H1 (cell line): ENCODE data around the gene POLL. TPM values are rescaled to one million over a fixed set of nuclear protein-coding genes. Genes with fewer than 3 reads are reported as not detected.

Source experiments
- ASH2L ChIP-seq: fragments of 200-600, 300-600 bp; sonication (generic); IDR thresholded peaks from one replicate; pipeline ENCODE4 v1.7.1; 2017; ENCODE audit warnings: low read length
- BACH1 ChIP-seq: IDR thresholded peaks from 2 replicates; pipeline ENCODE4 v1.6.1; 2012; ENCODE audit warnings: low read length, improper control_type of control experiment
- BCL11A ChIP-seq, 2 experiments: IDR thresholded peaks; one replicate each; pipeline ENCODE4 v1.6.1; 2011; ENCODE audit warnings: low read depth in 2 of 2, low read length in 2 of 2, mild to moderate bottlenecking in 2 of 2
- CHD2 ChIP-seq: IDR thresholded peaks from 2 replicates; pipeline ENCODE4 v1.6.1; 2012; ENCODE audit warnings: low read length, improper control_type of control experiment
- CREB1 ChIP-seq: IDR thresholded peaks from 2 replicates; pipeline ENCODE4 v1.6.1; 2012; ENCODE audit warnings: inconsistent platforms
- FOSL1 ChIP-seq: IDR thresholded peaks from 2 replicates; pipeline ENCODE4 v1.6.1; 2011; ENCODE audit warnings: mild to moderate bottlenecking, low read depth, low read length, moderate library complexity; ENCODE audit not compliant: insufficient read depth
- GABPA ChIP-seq: IDR thresholded peaks from 2 replicates; pipeline ENCODE4 v1.6.1; 2011; ENCODE audit warnings: mild to moderate bottlenecking, low read length, moderate library complexity, borderline replicate concordance; ENCODE audit not compliant: insufficient read depth
- GTF2F1 ChIP-seq: IDR thresholded peaks from 2 replicates; pipeline ENCODE4 v1.6.1; 2012; ENCODE audit warnings: low read depth, low read length, improper control_type of control experiment, borderline replicate concordance
- JUN ChIP-seq: IDR thresholded peaks from 2 replicates; pipeline ENCODE4 v1.6.1; 2011; ENCODE audit warnings: low read depth, mild to moderate bottlenecking, improper control_type of control experiment, low read length
- KDM4A ChIP-seq: IDR thresholded peaks from one replicate; pipeline ENCODE4 v1.7.1; 2012; ENCODE audit warnings: low read depth, mild to moderate bottlenecking, moderate library complexity, low read length, inconsistent platforms; ENCODE audit not compliant: severe bottlenecking
- KDM5A ChIP-seq: fragments of 200-600 bp; IDR thresholded peaks from 2 replicates; pipeline ENCODE4 v1.7.1; 2012; ENCODE audit warnings: mild to moderate bottlenecking, low read length, inconsistent platforms, mixed read lengths
- NRF1 ChIP-seq: IDR thresholded peaks from 2 replicates; pipeline ENCODE4 v1.6.1; 2011; ENCODE audit warnings: mild to moderate bottlenecking, low read depth, low read length, improper control_type of control experiment
- PHF8 ChIP-seq: fragments of 200-600 bp; sonication (generic); conservative IDR thresholded peaks from 2 replicates; pipeline ENCODE4 v1.7.1; 2012; ENCODE audit warnings: low read depth, mild to moderate bottlenecking, inconsistent platforms, low read length, moderate library complexity
- POLR2AphosphoS5 ChIP-seq: IDR thresholded peaks from 2 replicates; pipeline ENCODE4 v1.6.1; 2011; ENCODE audit warnings: low read depth, low read length
- RNF2 ChIP-seq: fragments of 200-900, 300-1000 bp; sonication (generic); IDR thresholded peaks from 2 replicates; pipeline ENCODE4 v1.7.1; 2016; ENCODE audit warnings: borderline replicate concordance, low read depth, mild to moderate bottlenecking, antibody characterized with exemption, low read length; ENCODE audit not compliant: poor library complexity, severe bottlenecking; ENCODE audit errors: missing control alignments
- SIN3A ChIP-seq, 2 experiments: IDR thresholded peaks in 1 of 2; conservative IDR thresholded peaks in 1 of 2; 2 replicates each; pipeline ENCODE4 v1.6.1; 2011 to 2012; ENCODE audit warnings: low read length in 2 of 2, improper control_type of control experiment in 1 of 2, low read depth in 1 of 2, mild to moderate bottlenecking in 1 of 2
- SP1 ChIP-seq: IDR thresholded peaks from 2 replicates; pipeline ENCODE4 v1.6.1; 2011; ENCODE audit warnings: low read depth, low read length
- SRF ChIP-seq: IDR thresholded peaks from 2 replicates; pipeline ENCODE4 v1.6.1; 2011; ENCODE audit warnings: mild to moderate bottlenecking, low read depth, low read length, moderate library complexity
- TAF1 ChIP-seq: IDR thresholded peaks from 2 replicates; pipeline ENCODE4 v1.6.1; 2011; ENCODE audit warnings: mild to moderate bottlenecking, low read depth, low read length
- TAF7 ChIP-seq: optimal IDR thresholded peaks from 2 replicates; pipeline ENCODE3; 2011; ENCODE audit warnings: low read depth, mild to moderate bottlenecking, inconsistent platforms, low read length, moderate library complexity, borderline replicate concordance
- YY1 ChIP-seq: IDR thresholded peaks from 2 replicates; pipeline ENCODE4 v1.6.1; 2011; ENCODE audit warnings: low read depth, mild to moderate bottlenecking, low read length
- polyA plus RNA-seq, 7 experiments: library from polyadenylated mRNA; depleted of rRNA in 3 of 7; stranded (reverse) in 5 of 7; unstranded in 2 of 7; fragments of >200 nt in 5 of 7; fragments of 200-250 nt in 2 of 7; gene quantifications; 1 replicate in 5 of 7; 2 replicates in 1 of 7; 4 replicates in 1 of 7; pipeline versions ENCODE4 v1.2.1 to v1.2.3, GENCODE V29; 2011 to 2013; ENCODE audit warnings: missing spikeins in 2 of 7, mixed read lengths in 2 of 7
- total RNA-seq: library from RNA; stranded (reverse); fragmentation: NEBNext Ultra II Directional; extraction: Animal tissue kit (Norgen Biotek cat#: 25700); gene quantifications from 2 replicates; pipeline ENCODE4 v1.2.1, GENCODE V29; 2021
- TF ChIP-seq, protein P1 (sequence below): IDR thresholded peaks from 2 replicates; pipeline ENCODE4 v1.6.1; 2012; ENCODE audit warnings: inconsistent platforms
- TF ChIP-seq, protein P2 (sequence below): IDR thresholded peaks from 2 replicates; pipeline ENCODE4 v1.6.1; 2012; ENCODE audit warnings: inconsistent platforms

Gene POLL
- total and polyA plus RNA-seq, 2 of the 8 experiments (the other 6 are each of a cell fraction or from before 2014, with no cell fraction given): 26.1 to 45.9 TPM

- TF ChIP-seq GABPA: peak; percentile 98
- no peak for TF ChIP-seq SP1
- peak; percentile 24; the same call in 1 of the 2 replicates for TF ChIP-seq POLR2AphosphoS5
- TF ChIP-seq CHD2: peak; percentile 82; the same call in 1 of the 2 replicates
- peak; percentile 95 for TF ChIP-seq YY1
- no peak for TF ChIP-seq JUN
- TF ChIP-seq ASH2L: peak; percentile 96
- peak; percentile 83 to 99 for TF ChIP-seq SIN3A (conservative IDR thresholded peaks at IDR 0.05 in 1 of 2, IDR thresholded peaks at IDR 0.05 in 1 of 2; ENCODE audit: low read depth in 1 of 2, low read length in 2 of 2)
- peak; percentile 54; the same call in 1 of the 2 replicates for TF ChIP-seq KDM5A
- peak; percentile 54; the same call in 1 of the 2 replicates for TF ChIP-seq TAF1
- TF ChIP-seq, protein P1, sequence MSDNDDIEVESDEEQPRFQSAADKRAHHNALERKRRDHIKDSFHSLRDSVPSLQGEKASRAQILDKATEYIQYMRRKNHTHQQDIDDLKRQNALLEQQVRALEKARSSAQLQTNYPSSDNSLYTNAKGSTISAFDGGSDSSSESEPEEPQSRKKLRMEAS: peak; percentile 59
- no peak for TF ChIP-seq GTF2F1
- no peak for TF ChIP-seq NRF1
- no peak for TF ChIP-seq RNF2
- TF ChIP-seq KDM4A: peak; percentile 97
- TF ChIP-seq PHF8: peak; percentile 70; the same call in 1 of the 2 replicates
- no peak for TF ChIP-seq SRF
- no peak for TF ChIP-seq BCL11A (IDR thresholded peaks at IDR 0.05; ENCODE audit: low read depth in 2 of 2, low read length in 2 of 2)
- no peak for TF ChIP-seq FOSL1
- TF ChIP-seq, protein P2, sequence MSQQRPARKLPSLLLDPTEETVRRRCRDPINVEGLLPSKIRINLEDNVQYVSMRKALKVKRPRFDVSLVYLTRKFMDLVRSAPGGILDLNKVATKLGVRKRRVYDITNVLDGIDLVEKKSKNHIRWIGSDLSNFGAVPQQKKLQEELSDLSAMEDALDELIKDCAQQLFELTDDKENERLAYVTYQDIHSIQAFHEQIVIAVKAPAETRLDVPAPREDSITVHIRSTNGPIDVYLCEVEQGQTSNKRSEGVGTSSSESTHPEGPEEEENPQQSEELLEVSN: no peak
- TF ChIP-seq CREB1: peak; percentile 44; the same call in 1 of the 2 replicates
- TF ChIP-seq TAF7: no peak
- no peak for TF ChIP-seq BACH1
Observed at GRCh38 chr10:101587725-101588653, at the start of gene POLL, which contains the start of gene DPCD (continued).
